ENCODE results near the gene GLT8D2.

GLT8D2 gene

GRCh38 chr12:103948746-103949406, 101.1 kb downstream of the GLT8D2 start:
- no peak for DNase-seq (ENCODE audit: low read depth)

- no peak for DNase-seq (ENCODE audit: low read depth)
Measured at GRCh38 chr12:103947871-103948555, 102.0 kb downstream of the GLT8D2 start.

GRCh38 chr12:103944964-103945363, 105.0 kb downstream of the GLT8D2 start:
- no peak for DNase-seq (ENCODE audit: low read depth)
